Measurements from ENCODE around the gene PHOX2B.
"Not testable (repeated sequence)": the region's sequence is repeated elsewhere in the genome, so short reads cannot be mapped to it uniquely, and the experiment has no call there.

The PHOX2B gene

DNA sequence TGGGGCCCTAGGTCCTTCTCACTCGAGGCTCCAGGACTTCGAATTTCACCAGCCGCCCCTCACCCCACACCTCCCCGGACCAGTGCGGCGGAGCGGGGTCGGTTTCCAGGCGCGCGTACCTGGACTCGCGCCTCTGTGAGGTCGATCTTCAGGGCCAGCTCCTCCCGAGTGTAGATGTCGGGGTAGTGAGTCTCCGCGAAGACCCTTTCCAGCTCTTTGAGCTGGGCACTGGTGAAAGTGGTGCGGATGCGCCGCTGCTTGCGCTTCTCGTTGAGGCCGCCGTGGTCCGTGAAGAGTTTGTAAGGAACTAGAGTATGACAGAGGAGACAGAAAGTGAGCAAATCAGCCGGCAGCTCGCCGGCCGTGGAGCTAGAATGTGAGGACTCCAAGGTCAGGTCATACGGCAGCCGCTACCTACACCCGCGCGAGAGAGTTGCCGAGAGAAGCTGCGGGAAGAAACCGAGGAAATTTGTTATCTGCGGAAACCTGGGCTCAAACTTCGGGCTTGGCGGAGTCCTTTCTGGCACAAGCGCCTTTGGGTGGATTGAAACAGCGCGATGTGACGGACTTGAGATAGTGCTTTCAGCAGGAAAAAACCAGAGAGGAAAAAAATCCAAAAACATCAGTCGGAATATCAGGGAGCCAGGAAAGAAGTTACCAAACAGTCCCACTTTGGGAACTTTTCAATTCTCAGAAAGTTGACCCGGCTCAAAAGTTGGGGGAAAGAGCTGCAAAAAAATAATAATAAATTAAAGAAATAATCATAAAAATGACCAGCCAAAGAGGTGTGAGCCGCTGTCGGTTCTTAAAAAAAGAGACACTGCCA is 1.1 kb downstream of the PHOX2B start:
- no peak for DNase-seq

- DNase-seq = no peak
Measured at GRCh38 chr4:41746440-41747229, 1.9 kb downstream of the PHOX2B start.

- DNase-seq = no peak
Measured at GRCh38 chr4:41746025-41746439, 2.5 kb downstream of the PHOX2B start.

DNA sequence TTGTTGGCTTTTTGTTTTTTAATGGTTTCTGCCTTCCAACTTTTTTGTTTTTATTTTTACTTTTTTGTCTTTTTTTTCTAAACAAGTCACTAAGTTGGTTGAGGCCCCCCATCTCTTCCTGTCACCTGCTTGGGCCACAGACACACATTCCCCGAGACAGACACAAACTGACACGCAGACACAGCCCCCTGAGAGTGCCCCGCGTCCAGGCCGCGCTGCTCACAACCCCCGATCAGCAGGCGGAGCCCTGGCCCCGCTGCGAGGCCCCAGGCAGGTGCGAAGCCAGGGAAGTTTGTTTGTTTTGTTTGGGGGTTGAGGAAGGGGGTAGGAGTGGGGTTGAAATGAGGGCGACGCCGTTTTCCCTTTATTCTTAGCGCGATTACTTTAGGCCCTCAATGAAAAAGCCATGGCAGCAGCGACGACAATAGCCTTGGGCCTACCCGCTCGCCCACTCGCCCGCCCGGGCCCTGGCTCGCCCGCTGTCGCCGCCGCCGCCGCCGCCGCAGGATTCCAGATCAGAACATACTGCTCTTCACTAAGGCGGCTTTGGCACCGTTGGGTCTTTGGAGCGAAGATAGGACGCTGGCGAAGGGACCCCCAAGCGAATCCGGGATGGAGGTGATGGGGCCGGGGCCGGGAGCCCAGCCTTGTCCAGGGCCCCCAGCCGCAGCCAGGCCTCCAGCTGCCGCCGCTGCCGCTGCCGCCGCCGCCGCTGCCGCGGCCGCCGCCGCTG is 3.1 kb downstream of the PHOX2B start:
- no peak for DNase-seq

- DNase-seq = no peak
Measured at GRCh38 chr4:41744572-41745291, 3.8 kb downstream of the PHOX2B start.

DNA sequence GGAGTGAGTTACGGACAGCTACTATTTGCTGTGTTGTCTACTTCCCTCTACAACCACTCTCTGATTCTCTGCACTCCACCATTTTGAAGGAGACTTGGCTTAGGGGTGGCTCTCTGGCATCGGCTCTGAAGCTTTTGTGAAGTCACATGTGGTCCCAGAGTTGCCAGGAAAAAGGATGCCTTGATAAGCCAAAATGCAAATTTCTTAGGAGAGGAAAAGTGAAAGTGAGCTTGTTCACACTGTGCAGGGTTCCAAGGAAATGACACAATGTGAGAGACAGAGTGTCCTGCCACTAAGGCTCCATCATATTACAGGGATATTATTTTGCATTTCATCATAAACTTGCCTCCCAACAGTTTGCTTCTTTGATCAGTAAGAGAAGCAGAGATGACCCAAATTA is 7.2 kb downstream of the PHOX2B start:
- no peak for DNase-seq

GRCh38 chr4:41737491-41737890 is 11.0 kb downstream of the PHOX2B start:
- DNase-seq = not testable (repeated sequence)

DNA sequence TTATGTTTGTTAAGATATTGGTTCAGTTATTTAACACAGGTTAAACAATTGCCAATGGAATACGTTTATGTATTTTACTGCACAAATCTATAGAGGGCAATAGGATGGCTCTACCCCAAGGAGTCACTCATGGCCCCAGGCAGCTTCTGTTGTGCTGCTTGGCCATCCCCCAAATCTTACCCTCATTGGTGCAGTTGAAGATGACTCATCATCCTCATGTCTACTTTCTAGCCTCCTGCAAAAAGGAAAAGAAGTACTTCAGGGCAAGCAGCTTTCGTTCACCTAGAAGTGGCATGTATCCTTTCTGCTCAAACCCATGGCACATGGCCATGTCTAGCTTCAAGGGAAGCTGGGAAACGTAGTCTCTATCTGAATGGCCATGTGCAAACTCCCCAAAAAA is 14.2 kb downstream of the PHOX2B start:
- DNase-seq = no peak

- DNase-seq = no peak
Measured at GRCh38 chr4:41731569-41732126, 16.9 kb downstream of the PHOX2B start.

GRCh38 chr4:41728573-41728913 is 20.0 kb downstream of the PHOX2B start:
- no peak for DNase-seq

- no peak for DNase-seq
Measured at GRCh38 chr4:41727861-41728572, 20.5 kb downstream of the PHOX2B start.

DNA sequence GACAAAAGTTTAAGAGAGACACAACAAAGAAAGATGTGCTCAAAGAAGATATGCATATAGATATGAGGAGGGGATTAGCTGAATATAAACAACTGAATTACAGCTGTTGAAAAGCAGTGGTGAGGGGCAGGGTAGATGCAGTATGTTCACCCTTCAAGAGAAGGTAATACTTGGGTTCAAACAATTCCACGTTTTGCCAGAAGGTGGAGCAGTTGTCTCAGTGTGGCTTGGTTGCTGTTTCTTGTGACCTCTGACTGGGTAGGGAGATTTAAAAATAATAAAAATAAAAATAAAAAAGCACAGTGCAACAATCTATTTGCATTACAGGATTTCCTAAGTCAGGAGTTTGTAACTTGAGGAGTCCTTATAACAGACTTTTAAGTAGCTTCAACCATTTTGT is 23.3 kb downstream of the PHOX2B start:
- DNase-seq = no peak

DNA sequence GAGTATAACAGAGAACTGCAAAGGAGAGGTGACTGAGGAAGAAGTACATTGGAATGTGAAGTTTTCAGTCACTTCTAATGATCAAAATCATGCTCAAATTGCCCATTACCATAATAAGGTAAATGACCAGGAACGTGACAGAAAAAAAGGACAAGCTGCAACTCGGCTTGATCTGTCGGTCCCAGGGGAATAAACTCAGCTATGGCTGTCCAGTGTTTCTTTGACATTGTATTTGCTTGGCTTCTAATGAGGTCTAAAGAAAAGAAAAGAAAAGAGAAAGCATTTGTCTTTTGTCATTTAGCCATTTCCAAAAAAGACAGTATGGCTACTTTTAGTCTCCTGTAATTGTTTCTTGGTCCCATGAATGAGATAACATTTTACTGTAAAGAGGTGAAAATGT is 25.2 kb downstream of the PHOX2B start:
- no peak for DNase-seq

GRCh38 chr4:41722181-41722580 is 26.3 kb downstream of the PHOX2B start:
- DNase-seq = no peak

- DNase-seq = no peak
Measured at GRCh38 chr4:41719417-41719816, 29.1 kb downstream of the PHOX2B start.

DNA sequence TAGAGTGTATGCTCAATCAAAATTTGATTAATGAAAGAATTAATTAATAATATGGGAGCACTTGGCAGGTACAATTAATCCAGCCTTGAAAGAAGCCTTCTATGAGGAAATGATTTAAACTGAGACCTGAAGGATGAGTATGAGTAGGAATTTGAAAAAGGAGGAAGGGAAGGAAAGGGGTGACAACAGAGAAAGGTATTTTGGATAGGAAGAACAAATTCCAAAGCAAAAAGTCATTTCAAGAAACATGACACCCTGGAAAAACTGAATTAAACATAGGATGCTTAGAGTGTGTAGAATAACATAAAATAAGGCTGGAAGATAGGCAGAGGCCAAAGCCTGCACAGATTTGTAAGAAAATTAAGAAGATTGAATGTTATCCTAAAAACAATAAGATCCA is 29.6 kb downstream of the PHOX2B start:
- DNase-seq = no peak

DNA sequence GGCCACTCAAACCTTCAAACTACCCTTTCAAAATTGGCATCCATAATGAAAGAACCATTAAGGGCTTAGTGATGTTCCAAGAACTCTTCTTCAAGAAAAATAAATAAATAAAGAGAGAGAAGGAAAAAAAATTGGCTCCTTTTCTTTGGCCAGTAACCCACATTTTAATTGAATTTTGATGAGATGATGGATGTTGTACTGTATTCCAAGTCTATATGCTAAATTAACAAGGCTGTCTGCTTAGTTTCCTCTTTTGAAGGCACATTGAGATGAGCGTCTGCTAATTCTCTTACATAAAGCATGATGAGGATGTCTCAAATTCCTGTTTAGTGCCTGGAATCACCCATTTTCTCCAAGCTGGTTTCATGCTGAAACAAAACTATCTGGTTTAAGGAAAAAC is 33.4 kb downstream of the PHOX2B start:
- no peak for DNase-seq

- DNase-seq = no peak
Measured at GRCh38 chr4:41714364-41715000, 34.0 kb downstream of the PHOX2B start.

DNA sequence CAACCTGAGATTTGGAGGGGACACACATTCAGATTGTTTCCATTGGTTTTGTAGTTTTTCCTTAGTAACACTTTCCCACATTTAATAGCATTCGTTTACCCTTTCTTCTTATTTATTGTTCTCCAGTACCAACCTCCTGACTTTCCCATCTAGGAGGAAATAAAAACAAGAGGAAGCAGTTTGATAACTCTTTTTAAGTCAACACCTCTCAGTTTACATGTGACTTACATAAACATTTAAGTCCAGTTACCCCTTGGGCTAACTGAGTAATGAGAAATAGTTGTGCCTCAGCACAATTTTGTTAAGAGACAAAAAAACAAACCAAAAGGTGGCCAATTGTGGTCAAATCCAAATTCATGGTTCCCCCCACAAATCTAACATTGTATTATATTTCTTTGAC is 34.8 kb downstream of the PHOX2B start:
- DNase-seq = no peak

- DNase-seq = no peak
Measured at GRCh38 chr4:41712425-41712824, 36.1 kb downstream of the PHOX2B start.

- not testable (repeated sequence) for DNase-seq
Measured at GRCh38 chr4:41711654-41712053, 36.9 kb downstream of the PHOX2B start.
